ENCODE results near the gene F3. TPM values are rescaled to one million over a fixed set of nuclear protein-coding genes. Genes with fewer than 3 reads are reported as not detected.
A peak's percentile ranks its signal among the peaks of the same experiment; 100 is the strongest.

F3 gene
- polyA plus RNA-seq, 1 donor (not counting 4 experiments of a cell fraction or from before 2014, with no cell fraction given): 1,409 TPM

- Histone ChIP-seq H3K9ac (ENCODE audit: control insufficient read depth, extremely low read depth, insufficient read depth, low read length) (peak overlapping the region; percentile 86), H3K4me3 (ENCODE audit: control insufficient read depth in 2 of 3, extremely low read depth in 1 of 3, insufficient read depth in 2 of 3, low read depth in 1 of 3, low read length in 3 of 3) (peak overlapping the region; percentile 77 to 91 (median 82)), H3K79me2 (ENCODE audit: control insufficient read depth, insufficient read depth, low read length) (peaks cover 69% of the 10 kb centered on the region), H3K27ac (ENCODE audit: control insufficient read depth, insufficient read depth, low read length) (peak overlapping the region; percentile 59), H3K4me2 (ENCODE audit: control insufficient read depth, extremely low read depth, insufficient read depth, low read depth, low read length) (peak overlapping the region; percentile 55), H2AFZ (ENCODE audit: control insufficient read depth, low read length) (no peak overlapping the region), H3K9me1 (ENCODE audit: control insufficient read depth, extremely low read depth, insufficient read depth, low read length) (no peaks in the 10 kb centered on the region), H3K4me1 (ENCODE audit: control insufficient read depth, extremely low read depth, insufficient read depth, low read length) (peaks cover 17% of the 10 kb centered on the region), H4K20me1 (ENCODE audit: control insufficient read depth, extremely low read depth, insufficient read depth, low read length) (peaks cover 46% of the 10 kb centered on the region), H3K27me3 (ENCODE audit: control insufficient read depth, extremely low read depth, insufficient read depth, low read length) (no peaks in the 10 kb centered on the region), H3K9me3 (ENCODE audit: control insufficient read depth, low read depth, low read length) (no peaks in the 10 kb centered on the region), H3K36me3 (ENCODE audit: control insufficient read depth in 2 of 2, extremely low read depth in 1 of 2, insufficient read depth in 2 of 2, low read length in 2 of 2) (peaks cover 44 to 52% of the 10 kb centered on the region in 2 experiments)
- no peak for DNase-seq (ENCODE audit: low read depth, low spot score)
- FAIRE-seq: peak; percentile 71
- dilution Hi-C loops (cut with MboI; ENCODE audit: extremely low pct_ligation_motif_present, low sequenced_read_pairs): no loop called here
- no peak for TF ChIP-seq EZH2 (IDR thresholded peaks at IDR 0.05; ENCODE audit: low read length)
- TF ChIP-seq CTCF (optimal IDR thresholded peaks at IDR 0.05 in 1 of 3, IDR thresholded peaks at IDR 0.05 in 1 of 3, conservative IDR thresholded peaks at IDR 0.05 in 1 of 3; ENCODE audit: extremely low read depth in 1 of 3, insufficient read depth in 2 of 3, low read length in 3 of 3): peak in 1 of 3 experiments; percentile 8
These were observed 2.1 kb downstream of the F3 start for GRCh38 chr1:94539496-94539895.

- TF ChIP-seq EZH2 (IDR thresholded peaks at IDR 0.05; ENCODE audit: low read length): no peak
- TF ChIP-seq CTCF (optimal IDR thresholded peaks at IDR 0.05 in 1 of 3, IDR thresholded peaks at IDR 0.05 in 1 of 3, conservative IDR thresholded peaks at IDR 0.05 in 1 of 3; ENCODE audit: extremely low read depth in 1 of 3, insufficient read depth in 2 of 3, low read length in 3 of 3): no peak
- peak overlapping the region; percentile 55 for H3K4me2 ChIP-seq (ENCODE audit: control insufficient read depth, extremely low read depth, insufficient read depth, low read depth, low read length)
- peak overlapping the region; percentile 86 for H3K9ac ChIP-seq (ENCODE audit: control insufficient read depth, extremely low read depth, insufficient read depth, low read length)
- FAIRE-seq (no peak), DNase-seq (ENCODE audit: low read depth, low spot score) (no peak)
- no peaks in the 10 kb centered on the region for H3K9me3 ChIP-seq (ENCODE audit: control insufficient read depth, low read depth, low read length)
- peaks cover 60% of the 10 kb centered on the region for H3K79me2 ChIP-seq (ENCODE audit: control insufficient read depth, insufficient read depth, low read length)
- no peaks in the 10 kb centered on the region for H3K27me3 ChIP-seq (ENCODE audit: control insufficient read depth, extremely low read depth, insufficient read depth, low read length)
- peaks cover 7% of the 10 kb centered on the region for H3K4me1 ChIP-seq (ENCODE audit: control insufficient read depth, extremely low read depth, insufficient read depth, low read length)
- H4K20me1 ChIP-seq (ENCODE audit: control insufficient read depth, extremely low read depth, insufficient read depth, low read length): peaks cover 46% of the 10 kb centered on the region
- H3K27ac ChIP-seq (ENCODE audit: control insufficient read depth, insufficient read depth, low read length): peak overlapping the region; percentile 59
- H3K9me1 ChIP-seq (ENCODE audit: control insufficient read depth, extremely low read depth, insufficient read depth, low read length): no peaks in the 10 kb centered on the region
- dilution Hi-C loops (cut with MboI; ENCODE audit: extremely low pct_ligation_motif_present, low sequenced_read_pairs): no loop called here
- peak overlapping the region; percentile 77 to 91 (median 82) for H3K4me3 ChIP-seq (ENCODE audit: control insufficient read depth in 2 of 3, extremely low read depth in 1 of 3, insufficient read depth in 2 of 3, low read depth in 1 of 3, low read length in 3 of 3)
- H3K36me3 ChIP-seq (ENCODE audit: control insufficient read depth in 2 of 2, extremely low read depth in 1 of 2, insufficient read depth in 2 of 2, low read length in 2 of 2): peaks cover 45 to 58% of the 10 kb centered on the region in 2 experiments
- H2AFZ ChIP-seq (ENCODE audit: control insufficient read depth, low read length): no peak overlapping the region
These were observed 3.2 kb downstream of the F3 start for GRCh38 chr1:94538243-94538827.
